Gastrocnemius medialis (tissue), 4 donors: ENCODE measurements around the gene ACTN4.

Experiments used
- POLR2A ChIP-seq, 2 donors: fragments of 450-650 bp; IDR thresholded peaks; one replicate each; pipeline ENCODE4 v1.6.1; 2017; ENCODE audit warnings: antibody characterized with exemption in 2 of 2, mild to moderate bottlenecking in 2 of 2, moderate library complexity in 2 of 2
- TF ChIP-seq, protein P1 (sequence below), 5 experiments: fragments of 450-650 bp in 3 of 5; fragments of 200-600 bp in 2 of 5; sonication (generic) in 2 of 5; IDR thresholded peaks in 4 of 5; conservative IDR thresholded peaks in 1 of 5; 1 replicate in 4 of 5; 2 replicates in 1 of 5; pipeline ENCODE4 v1.5.1; 2016 to 2019; ENCODE audit warnings: antibody characterized with exemption in 5 of 5, mild to moderate bottlenecking in 3 of 5, moderate library complexity in 3 of 5

DNA sequence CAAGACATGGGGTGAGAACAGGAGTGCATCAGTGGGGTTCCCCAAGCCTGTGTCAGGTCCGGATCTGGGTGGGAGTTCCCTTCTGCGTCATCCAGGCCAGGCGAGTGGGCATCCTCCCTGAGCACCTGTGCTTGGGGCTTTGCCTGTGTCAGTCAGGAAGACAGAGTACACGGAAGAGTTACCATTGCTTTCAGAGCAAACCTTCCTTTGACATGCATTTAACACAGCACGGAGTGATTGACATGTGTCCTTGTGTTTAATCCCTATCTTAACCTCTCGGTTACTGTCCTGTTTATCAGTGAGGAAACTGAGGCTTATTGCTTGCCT is 49.2 kb downstream of the ACTN4 start:
- no peak for TF ChIP-seq POLR2A (IDR thresholded peaks at IDR 0.05)
- TF ChIP-seq, protein P1, sequence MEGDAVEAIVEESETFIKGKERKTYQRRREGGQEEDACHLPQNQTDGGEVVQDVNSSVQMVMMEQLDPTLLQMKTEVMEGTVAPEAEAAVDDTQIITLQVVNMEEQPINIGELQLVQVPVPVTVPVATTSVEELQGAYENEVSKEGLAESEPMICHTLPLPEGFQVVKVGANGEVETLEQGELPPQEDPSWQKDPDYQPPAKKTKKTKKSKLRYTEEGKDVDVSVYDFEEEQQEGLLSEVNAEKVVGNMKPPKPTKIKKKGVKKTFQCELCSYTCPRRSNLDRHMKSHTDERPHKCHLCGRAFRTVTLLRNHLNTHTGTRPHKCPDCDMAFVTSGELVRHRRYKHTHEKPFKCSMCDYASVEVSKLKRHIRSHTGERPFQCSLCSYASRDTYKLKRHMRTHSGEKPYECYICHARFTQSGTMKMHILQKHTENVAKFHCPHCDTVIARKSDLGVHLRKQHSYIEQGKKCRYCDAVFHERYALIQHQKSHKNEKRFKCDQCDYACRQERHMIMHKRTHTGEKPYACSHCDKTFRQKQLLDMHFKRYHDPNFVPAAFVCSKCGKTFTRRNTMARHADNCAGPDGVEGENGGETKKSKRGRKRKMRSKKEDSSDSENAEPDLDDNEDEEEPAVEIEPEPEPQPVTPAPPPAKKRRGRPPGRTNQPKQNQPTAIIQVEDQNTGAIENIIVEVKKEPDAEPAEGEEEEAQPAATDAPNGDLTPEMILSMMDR (IDR thresholded peaks at IDR 0.05 in 4 of 5, conservative IDR thresholded peaks at IDR 0.05 in 1 of 5) = no peak
